Measurements from ENCODE around the gene EHHADH. TPM values are rescaled to one million over a fixed set of nuclear protein-coding genes. Genes with fewer than 3 reads are reported as not detected.
A peak's percentile ranks its signal among the peaks of the same experiment; 100 is the strongest.

Gene EHHADH
- total RNA-seq, 8 experiments from 2014 or later = under 0.01 to 14.9 (median 1.7) TPM

- ATAC-seq (replicated peaks in 6 of 8) = no peak
- in situ Hi-C loops (cut with MboI; ENCODE audit: low pct_unique_long_range_greater_than_20kb in 2 of 9, low sequenced_read_pairs in 9 of 9, unreplicated experiment in 9 of 9) = loop anchor here in 1 of 9 experiments (25.0 kb wide), 1 partner anchor 320 kb away; no protein-coding TSS in a partner anchor
- WGBS, 10 experiments = 60 to 100% (median 92%) methylated on average over 1 to 2 of the region's 2 CpGs; no CpG with 5 or more reads in 3 of the 10 experiments
- Histone ChIP-seq H3K4me3 (no peak overlapping the region), H3K27ac (no peak overlapping the region), H3K4me1 (replicated peaks in 1 of 2) (no peaks in the 10 kb centered on the region)
These were observed 46.4 kb downstream of the EHHADH start for GRCh38 chr3:185207481-185207880.

- in situ Hi-C loops (cut with MboI; ENCODE audit: low pct_unique_long_range_greater_than_20kb in 2 of 9, low sequenced_read_pairs in 9 of 9, unreplicated experiment in 9 of 9) = loop anchor here in 1 of 9 experiments (25.0 kb wide), 1 partner anchor 319 kb away; no protein-coding TSS in a partner anchor
These were observed 48.0 kb downstream of the EHHADH start for GRCh38 chr3:185205865-185206264.

GRCh38 chr3:185204894-185205293 is 49.0 kb downstream of the EHHADH start:
- ATAC-seq (replicated peaks in 6 of 8) = no peak
- in situ Hi-C loops (cut with MboI; ENCODE audit: low pct_unique_long_range_greater_than_20kb in 2 of 9, low sequenced_read_pairs in 9 of 9, unreplicated experiment in 9 of 9) = loop anchor here in 1 of 9 experiments (25.0 kb wide), 1 partner anchor 318 kb away; no protein-coding TSS in a partner anchor
- H3K4me1 ChIP-seq (replicated peaks in 1 of 2) = no peaks in the 10 kb centered on the region
- 53 to 100% (median 67%) methylated on average over 1 to 2 of the region's 2 CpGs; no CpG with 5 or more reads in 1 of the 10 experiments for WGBS, 10 experiments
- H3K27ac ChIP-seq = no peak overlapping the region
- H3K4me3 ChIP-seq = no peak overlapping the region

More at GRCh38 chr3:185205865-185206264, 48.0 kb downstream of the EHHADH start:
- WGBS, 10 experiments = 61 to 100% (median 87%) methylated on average over 2 to 7 of the region's 7 CpGs
- no peak for ATAC-seq (replicated peaks in 6 of 8)
- H3K27ac ChIP-seq = no peak overlapping the region
- no peak overlapping the region for H3K4me3 ChIP-seq
- H3K4me1 ChIP-seq (replicated peaks in 1 of 2) = no peaks in the 10 kb centered on the region

GRCh38 chr3:185200639-185201038 is 53.2 kb downstream of the EHHADH start:
- peak in 3 of 8 experiments; percentile 79 to 100 (median 100) for ATAC-seq (replicated peaks in 6 of 8)
- no peak overlapping the region for H3K27ac ChIP-seq
- in situ Hi-C loops (cut with MboI; ENCODE audit: low pct_unique_long_range_greater_than_20kb in 2 of 9, low sequenced_read_pairs in 9 of 9, unreplicated experiment in 9 of 9) = loop anchor here in 1 of 9 experiments (25.0 kb wide), 1 partner anchor 313 kb away; no protein-coding TSS in a partner anchor
- 0 to 100% (median 80%) methylated on average over 1 to 5 of the region's 5 CpGs; no CpG with 5 or more reads in 1 of the 10 experiments for WGBS, 10 experiments
- H3K4me1 ChIP-seq (replicated peaks in 1 of 2) = no peaks in the 10 kb centered on the region
- H3K4me3 ChIP-seq = no peak overlapping the region

- 63 to 89% (median 89%) methylated on average over 3 to 5 of the region's 5 CpGs; no CpG with 5 or more reads in 7 of the 10 experiments for WGBS, 10 experiments
- Histone ChIP-seq H3K4me3 (no peak overlapping the region), H3K4me1 (replicated peaks in 1 of 2) (no peaks in the 10 kb centered on the region), H3K27ac (no peak overlapping the region)
- ATAC-seq (replicated peaks in 6 of 8) = no peak
- in situ Hi-C loops (cut with MboI; ENCODE audit: low pct_unique_long_range_greater_than_20kb in 2 of 9, low sequenced_read_pairs in 9 of 9, unreplicated experiment in 9 of 9) = loop anchor here in 3 of 9 experiments (25.0 kb wide), 1 partner anchor 312 kb away; no protein-coding TSS in a partner anchor
These were observed 54.2 kb downstream of the EHHADH start for GRCh38 chr3:185199671-185200070.

- ATAC-seq (replicated peaks in 6 of 8) = no peak
- no peak overlapping the region for H3K4me3 ChIP-seq
- 56 to 100% (median 93%) methylated on average over 1 to 4 of the region's 4 CpGs for WGBS, 10 experiments
- H3K4me1 ChIP-seq (replicated peaks in 1 of 2) = no peaks in the 10 kb centered on the region
- H3K27ac ChIP-seq = no peak overlapping the region
- in situ Hi-C loops (cut with MboI; ENCODE audit: low pct_unique_long_range_greater_than_20kb in 2 of 9, low sequenced_read_pairs in 9 of 9, unreplicated experiment in 9 of 9) = loop anchor here in 2 of 9 experiments (25.0 kb wide), 1 partner anchor 312 kb away; no protein-coding TSS in a partner anchor
These were observed 54.6 kb downstream of the EHHADH start for GRCh38 chr3:185199206-185199605.

- ATAC-seq (replicated peaks in 6 of 8) = no peak
- WGBS, 10 experiments = 20 to 81% (median 53%) methylated on average over 1 to 2 of the region's 2 CpGs; no CpG with 5 or more reads in 3 of the 10 experiments
- H3K27ac ChIP-seq = no peak overlapping the region
- in situ Hi-C loops (cut with MboI; ENCODE audit: low pct_unique_long_range_greater_than_20kb in 2 of 9, low sequenced_read_pairs in 9 of 9, unreplicated experiment in 9 of 9) = loop anchor here in 2 of 9 experiments (25.0 kb wide), 1 partner anchor 310 kb away; no protein-coding TSS in a partner anchor
- H3K4me3 ChIP-seq = no peak overlapping the region
- H3K4me1 ChIP-seq (replicated peaks in 1 of 2) = no peaks in the 10 kb centered on the region
These were observed 56.8 kb downstream of the EHHADH start for GRCh38 chr3:185197068-185197467.

- H3K4me3 ChIP-seq = no peak overlapping the region
- H3K27ac ChIP-seq = no peak overlapping the region
- in situ Hi-C loops (cut with MboI; ENCODE audit: low pct_unique_long_range_greater_than_20kb in 2 of 9, low sequenced_read_pairs in 9 of 9, unreplicated experiment in 9 of 9) = loop anchor here in 2 of 9 experiments (25.0 kb wide), 1 partner anchor 308 kb away; no protein-coding TSS in a partner anchor
- no peak for ATAC-seq (replicated peaks in 6 of 8)
- WGBS, 10 experiments = 38 to 100% (median 89%) methylated on average over 1 to 4 of the region's 4 CpGs; no CpG with 5 or more reads in 1 of the 10 experiments
- no peaks in the 10 kb centered on the region for H3K4me1 ChIP-seq (replicated peaks in 1 of 2)
These were observed 58.2 kb downstream of the EHHADH start for GRCh38 chr3:185195652-185196051.

GRCh38 chr3:185188816-185189215 is 65.0 kb downstream of the EHHADH start:
- Histone ChIP-seq H3K4me1 (replicated peaks in 1 of 2) (no peaks in the 10 kb centered on the region), H3K27ac (no peak overlapping the region), H3K4me3 (no peak overlapping the region)
- in situ Hi-C loops (cut with MboI; ENCODE audit: low pct_unique_long_range_greater_than_20kb in 2 of 9, low sequenced_read_pairs in 9 of 9, unreplicated experiment in 9 of 9) = loop anchor here in 2 of 9 experiments (25.0 kb wide), 1 partner anchor 302 kb away; no protein-coding TSS in a partner anchor
- no peak for ATAC-seq (replicated peaks in 6 of 8)

- Histone ChIP-seq H3K27ac (no peak overlapping the region), H3K4me1 (replicated peaks in 1 of 2) (no peaks in the 10 kb centered on the region), H3K4me3 (no peak overlapping the region)
- in situ Hi-C loops (cut with MboI; ENCODE audit: low pct_unique_long_range_greater_than_20kb in 2 of 9, low sequenced_read_pairs in 9 of 9, unreplicated experiment in 9 of 9) = loop anchor here in 2 of 9 experiments (25.0 kb wide), 1 partner anchor 300 kb away; no protein-coding TSS in a partner anchor
- no peak for ATAC-seq (replicated peaks in 6 of 8)
- WGBS, 10 experiments = 56 to 92% (median 73%) methylated on average over 1 to 2 of the region's 2 CpGs; no CpG with 5 or more reads in 4 of the 10 experiments
These were observed 66.5 kb downstream of the EHHADH start for GRCh38 chr3:185187391-185187790.

- H3K4me3 ChIP-seq = no peak overlapping the region
- ATAC-seq (replicated peaks in 6 of 8) = no peak
- 0 to 37% (median 20%) methylated on average over 4 to 10 of the region's 10 CpGs for WGBS, 10 experiments
- peaks cover 8 to 10% of the 10 kb centered on the region in 2 donors for H3K4me1 ChIP-seq (replicated peaks in 1 of 2)
- H3K27ac ChIP-seq = no peak overlapping the region
- in situ Hi-C loops (cut with MboI; ENCODE audit: low pct_unique_long_range_greater_than_20kb in 2 of 9, low sequenced_read_pairs in 9 of 9, unreplicated experiment in 9 of 9) = loop anchor here in 2 of 9 experiments (25.0 kb wide), 1 partner anchor 290 kb away; no protein-coding TSS in a partner anchor
These were observed 77.0 kb downstream of the EHHADH start for GRCh38 chr3:185176750-185177359.

- Histone ChIP-seq H3K4me3 (no peak overlapping the region), H3K4me1 (replicated peaks in 1 of 2) (peaks cover 8 to 10% of the 10 kb centered on the region in 2 donors), H3K27ac (peak overlapping the region; percentile 7 to 33)
- 20 to 100% (median 37%) methylated on average over 1 to 3 of the region's 15 CpGs; no CpG with 5 or more reads in 3 of the 10 experiments for WGBS, 10 experiments
- in situ Hi-C loops (cut with MboI; ENCODE audit: low pct_unique_long_range_greater_than_20kb in 2 of 9, low sequenced_read_pairs in 9 of 9, unreplicated experiment in 9 of 9) = loop anchor here in 2 of 9 experiments (25.0 kb wide), 1 partner anchor 288 kb away; no protein-coding TSS in a partner anchor
- peak; percentile 78 to 96 (median 90) for ATAC-seq (replicated peaks in 6 of 8)
These were observed 78.4 kb downstream of the EHHADH start for GRCh38 chr3:185175370-185175987.
